IMR-90 (cell line): ENCODE data around the gene OOSP3. TPM values are rescaled to one million over a fixed set of nuclear protein-coding genes. Genes with fewer than 3 reads are reported as not detected.

Source experiments
- ATAC-seq: fragments of 200-7000 bp; cut with Tn5 transposase; 2 replicates; pipeline ENCODE4 v1.9.1; 2020; ENCODE audit warnings: low read depth, mild to moderate bottlenecking, moderate library complexity
- BruUV-seq: library from RNA; stranded (reverse); fragments of 400-500 nt; replicated peaks from 2 replicates; lab custom pipeline; 2021; lab: Mats Ljungman, UMichigan
- CTCF ChIA-PET: fragments of 300-600 bp; formaldehyde crosslinking; extraction: SDS; loops from one replicate; lab custom pipeline; 2021; ENCODE audit warnings: antibody characterized with exemption; lab: Yijun Ruan, JAX
- POLR2A ChIA-PET: fragments of 300-600 bp; sonication (Branson Sonifier 250); formaldehyde crosslinking; loops from one replicate; lab custom pipeline; 2022; ENCODE audit warnings: antibody characterized with exemption; ENCODE audit not compliant: unreplicated experiment; lab: Charles Lee
- DNase-seq: peaks from one replicate; pipeline ENCODE4 v3.0.0; 2013
- H2AFZ ChIP-seq: replicated peaks from 2 replicates; pipeline ENCODE3; 2013; ENCODE audit warnings: low read length, mild to moderate bottlenecking; ENCODE audit not compliant: poor library complexity
- H2AK5ac ChIP-seq: 2 replicates; pipeline ENCODE4 v1.6.1; 2013; ENCODE audit warnings: low read depth, low read length, inconsistent platforms
- H2AK9ac ChIP-seq: replicated peaks from 2 replicates; pipeline ENCODE3; 2013; ENCODE audit warnings: mild to moderate bottlenecking, low read depth, low read length, moderate library complexity; ENCODE audit not compliant: poor library complexity
- H2BK120ac ChIP-seq: 2 replicates; pipeline ENCODE4 v1.6.1; 2013; ENCODE audit warnings: low read depth, low read length, inconsistent platforms
- H2BK15ac ChIP-seq: 3 replicates; pipeline ENCODE4 v1.6.1; 2013; ENCODE audit warnings: low read depth, low read length, inconsistent platforms
- H2BK20ac ChIP-seq: 2 replicates; pipeline ENCODE4 v1.6.1; 2013; ENCODE audit warnings: low read depth, mild to moderate bottlenecking, inconsistent platforms, low read length, moderate library complexity
- H2BK5ac ChIP-seq: 2 replicates; pipeline ENCODE4 v1.6.1; 2013; ENCODE audit warnings: mild to moderate bottlenecking, low read depth, low read length, inconsistent platforms; ENCODE audit not compliant: poor library complexity, severe bottlenecking
- H3K14ac ChIP-seq: replicated peaks from 2 replicates; pipeline ENCODE4 v1.6.1; 2013; ENCODE audit warnings: low read depth, low read length, inconsistent platforms
- H3K18ac ChIP-seq: 2 replicates; pipeline ENCODE4 v1.6.1; 2013; ENCODE audit warnings: low read depth, low read length, control low read depth
- H3K23ac ChIP-seq: 2 replicates; pipeline ENCODE4 v1.6.1; 2013; ENCODE audit warnings: low read depth, low read length, inconsistent platforms
- H3K27ac ChIP-seq: 2 replicates; pipeline ENCODE4 v1.5.1; 2013; ENCODE audit warnings: mild to moderate bottlenecking, control low read depth, low read length; ENCODE audit not compliant: insufficient read depth
- H3K27me3 ChIP-seq: 2 replicates; pipeline ENCODE4 v1.6.1; 2013; ENCODE audit warnings: low read length; ENCODE audit not compliant: control insufficient read depth, insufficient read depth
- H3K36me3 ChIP-seq: 2 replicates; pipeline ENCODE4 v1.6.1; 2013; ENCODE audit warnings: low read length, mixed read lengths; ENCODE audit not compliant: control insufficient read depth, insufficient read depth
- H3K4ac ChIP-seq: 2 replicates; pipeline ENCODE4 v1.6.1; 2013; ENCODE audit warnings: low read depth, low read length, inconsistent platforms
- H3K4me1 ChIP-seq: 2 replicates; pipeline ENCODE4 v1.6.1; 2013; ENCODE audit warnings: low read length, mixed read lengths; ENCODE audit not compliant: control insufficient read depth, insufficient read depth
- H3K4me2 ChIP-seq: 2 replicates; pipeline ENCODE4 v1.6.1; 2013; ENCODE audit warnings: low read depth, mild to moderate bottlenecking, control low read depth, low read length, moderate library complexity
- H3K4me3 ChIP-seq: 2 replicates; pipeline ENCODE4 v1.5.1; 2013; ENCODE audit warnings: low read depth, mild to moderate bottlenecking, control low read depth, low read length, moderate library complexity; ENCODE audit not compliant: insufficient read depth
- H3K56ac ChIP-seq: 2 replicates; pipeline ENCODE4 v1.6.1; 2013; ENCODE audit warnings: low read length, inconsistent platforms; ENCODE audit not compliant: insufficient read depth; ENCODE audit errors: extremely low read depth
- H3K79me1 ChIP-seq, 2 experiments: 2 replicates each; pipeline ENCODE4 v1.6.1; 2013; ENCODE audit warnings: low read length in 2 of 2, inconsistent platforms in 1 of 2, low read depth in 1 of 2
- H3K9ac ChIP-seq: 2 replicates; pipeline ENCODE4 v1.6.1; 2013; ENCODE audit warnings: low read depth, low read length, control low read depth
- H3K9me1 ChIP-seq: 2 replicates; pipeline ENCODE4 v1.6.1; 2013; ENCODE audit warnings: low read length, inconsistent platforms; ENCODE audit not compliant: insufficient read depth
- H3K9me3 ChIP-seq: 2 replicates; pipeline ENCODE4 v1.6.1; 2013; ENCODE audit warnings: low read length; ENCODE audit not compliant: control insufficient read depth, insufficient read depth
- H4K20me1 ChIP-seq: 2 replicates; pipeline ENCODE4 v1.6.1; 2013; ENCODE audit warnings: low read length, inconsistent platforms; ENCODE audit not compliant: insufficient read depth
- H4K5ac ChIP-seq: 2 replicates; pipeline ENCODE4 v1.6.1; 2013; ENCODE audit warnings: mild to moderate bottlenecking, low read depth, low read length, control low read depth
- H4K8ac ChIP-seq, 2 experiments: 2 replicates each; pipeline ENCODE4 v1.6.1; 2013; ENCODE audit warnings: low read depth in 2 of 2, low read length in 2 of 2, control low read depth in 1 of 2, inconsistent platforms in 1 of 2
- H4K91ac ChIP-seq: 2 replicates; pipeline ENCODE4 v1.6.1; 2013; ENCODE audit warnings: low read depth, low read length, inconsistent platforms; ENCODE audit not compliant: insufficient read depth
- CEBPB ChIP-seq: IDR thresholded peaks from 2 replicates; pipeline ENCODE4 v1.6.1; 2012; ENCODE audit warnings: low read depth, low read length, improper control_type of control experiment
- CHD1 ChIP-seq: IDR thresholded peaks from 2 replicates; pipeline ENCODE4 v1.6.1; 2012; ENCODE audit warnings: low read depth, low read length, improper control_type of control experiment
- FOS ChIP-seq: fragments of 150-350 bp; IDR thresholded peaks from 2 replicates; pipeline ENCODE4 v1.6.1; 2016; ENCODE audit warnings: low read depth, low read length
- MAFK ChIP-seq: IDR thresholded peaks from 2 replicates; pipeline ENCODE4 v1.6.1; 2012; ENCODE audit warnings: low read depth, low read length, improper control_type of control experiment
- RAD21 ChIP-seq: IDR thresholded peaks from 2 replicates; pipeline ENCODE4 v1.6.1; 2012; ENCODE audit warnings: low read length, improper control_type of control experiment
- RFX5 ChIP-seq: IDR thresholded peaks from 2 replicates; pipeline ENCODE4 v1.8.0; 2012; ENCODE audit warnings: low read depth, mild to moderate bottlenecking, low read length, moderate library complexity
- SMC3 ChIP-seq: fragments of 150-350 bp; IDR thresholded peaks from 2 replicates; pipeline ENCODE4 v1.6.1; 2016; ENCODE audit warnings: low read depth, mild to moderate bottlenecking, antibody characterized with exemption, low read length, moderate library complexity
- WGBS, 2 experiments: methylation state at CpG; one replicate each; pipeline versions ENCODE4 v1.1.5 to v1.1.7; 2013; ENCODE audit warnings: missing lambda C conversion rate in 2 of 2; ENCODE audit not compliant: insufficient read length in 1 of 2; ENCODE audit errors: extremely low coverage in 2 of 2; 5-methylcytosine and 5-hydroxymethylcytosine counted together
- dilution Hi-C: fragments of 300-500 bp; cut with HindIII; formaldehyde crosslinking; loops from one replicate; pipeline ENCODE4 v1.14.3; 2018; ENCODE audit warnings: low sequenced_read_pairs; ENCODE audit not compliant: unreplicated experiment
- in situ Hi-C: fragments of 300-500 bp; cut with MboI; formaldehyde crosslinking; loops from 3 replicates; pipeline ENCODE4 v1.14.3; 2019; ENCODE audit warnings: low sequenced_read_pairs, inconsistent platforms, mixed read lengths
- intact Hi-C: fragments of 100-400 bp; cut with micrococcal nuclease; formaldehyde crosslinking; loops from 2 replicates; pipeline ENCODE4 v1.10.0; 2022
- polyA plus RNA-seq, 3 experiments: library from polyadenylated mRNA; depleted of rRNA; stranded (reverse); fragments of >200 nt; gene quantifications; 2 replicates each; pipeline ENCODE4 v1.2.3, GENCODE V29; 2012; ENCODE audit warnings: low replicate concordance in 1 of 3
- total RNA-seq: library from RNA; depleted of rRNA; stranded (reverse); fragments of >200 nt; gene quantifications from 2 replicates; pipeline ENCODE4 v1.2.3, GENCODE V29; 2012
- TF ChIP-seq, protein P1 (sequence below): conservative IDR thresholded peaks from 2 replicates; pipeline ENCODE4 v1.5.1; 2012; ENCODE audit warnings: mild to moderate bottlenecking, low read depth, low read length, improper control_type of control experiment
- TF ChIP-seq, protein P2 (sequence below): fragments of 150-350 bp; IDR thresholded peaks from 2 replicates; pipeline ENCODE4 v1.6.1; 2017; ENCODE audit warnings: mild to moderate bottlenecking, antibody characterized with exemption, low read length, low read depth

The OOSP3 gene
- total and polyA plus RNA-seq, 2 of the 4 experiments (the other 2 are of a cell fraction), result not detected

- in situ Hi-C loops, result no loop called here
- TF ChIP-seq, protein P1, sequence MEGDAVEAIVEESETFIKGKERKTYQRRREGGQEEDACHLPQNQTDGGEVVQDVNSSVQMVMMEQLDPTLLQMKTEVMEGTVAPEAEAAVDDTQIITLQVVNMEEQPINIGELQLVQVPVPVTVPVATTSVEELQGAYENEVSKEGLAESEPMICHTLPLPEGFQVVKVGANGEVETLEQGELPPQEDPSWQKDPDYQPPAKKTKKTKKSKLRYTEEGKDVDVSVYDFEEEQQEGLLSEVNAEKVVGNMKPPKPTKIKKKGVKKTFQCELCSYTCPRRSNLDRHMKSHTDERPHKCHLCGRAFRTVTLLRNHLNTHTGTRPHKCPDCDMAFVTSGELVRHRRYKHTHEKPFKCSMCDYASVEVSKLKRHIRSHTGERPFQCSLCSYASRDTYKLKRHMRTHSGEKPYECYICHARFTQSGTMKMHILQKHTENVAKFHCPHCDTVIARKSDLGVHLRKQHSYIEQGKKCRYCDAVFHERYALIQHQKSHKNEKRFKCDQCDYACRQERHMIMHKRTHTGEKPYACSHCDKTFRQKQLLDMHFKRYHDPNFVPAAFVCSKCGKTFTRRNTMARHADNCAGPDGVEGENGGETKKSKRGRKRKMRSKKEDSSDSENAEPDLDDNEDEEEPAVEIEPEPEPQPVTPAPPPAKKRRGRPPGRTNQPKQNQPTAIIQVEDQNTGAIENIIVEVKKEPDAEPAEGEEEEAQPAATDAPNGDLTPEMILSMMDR, result peak; percentile 52
- TF ChIP-seq RAD21 (peak; percentile 47), FOS (no peak), SMC3 (peak; percentile 27; the same call in 1 of the 2 replicates), CEBPB (no peak), MAFK (no peak), RFX5 (no peak), CHD1 (no peak)
- TF ChIP-seq, protein P2, sequence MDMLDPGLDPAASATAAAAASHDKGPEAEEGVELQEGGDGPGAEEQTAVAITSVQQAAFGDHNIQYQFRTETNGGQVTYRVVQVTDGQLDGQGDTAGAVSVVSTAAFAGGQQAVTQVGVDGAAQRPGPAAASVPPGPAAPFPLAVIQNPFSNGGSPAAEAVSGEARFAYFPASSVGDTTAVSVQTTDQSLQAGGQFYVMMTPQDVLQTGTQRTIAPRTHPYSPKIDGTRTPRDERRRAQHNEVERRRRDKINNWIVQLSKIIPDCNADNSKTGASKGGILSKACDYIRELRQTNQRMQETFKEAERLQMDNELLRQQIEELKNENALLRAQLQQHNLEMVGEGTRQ, result no peak
- no peaks in the 10 kb centered on the region for H3K9me1 ChIP-seq
- POLR2A ChIA-PET, result no interaction called here
- H2BK15ac ChIP-seq, result no peak overlapping the region
- H3K4me1 ChIP-seq, result no peaks in the 10 kb centered on the region
- no peak overlapping the region for H3K27ac ChIP-seq
- no TSS peak for BruUV-seq
- H3K14ac ChIP-seq, result no peak overlapping the region
- H3K4me3 ChIP-seq, result no peak overlapping the region
- H3K9ac ChIP-seq, result no peak overlapping the region
- H4K91ac ChIP-seq, result no peak overlapping the region
- H3K56ac ChIP-seq, result no peak overlapping the region
- no peak overlapping the region for H3K4me2 ChIP-seq
- DNase-seq, result peak; percentile 7
- H3K36me3 ChIP-seq, result no peaks in the 10 kb centered on the region
- H3K4ac ChIP-seq, result no peak overlapping the region
- WGBS, 2 experiments, result no CpG with 5 or more reads among the region's 3 CpGs
- intact Hi-C loops, result loop anchor here (1.0 kb wide), 1 partner anchor 96 kb away; no protein-coding TSS in a partner anchor
- H2BK20ac ChIP-seq, result no peak overlapping the region
- H2BK120ac ChIP-seq, result no peak overlapping the region
- dilution Hi-C loops, result no loop called here
- H3K27me3 ChIP-seq, result no peaks in the 10 kb centered on the region
- CTCF ChIA-PET, result interaction anchor here (0.6 to 1.7 kb wide), 3 partner anchors 9 to 79 kb away, joined by 3 to 6 read pairs (median 5); no protein-coding TSS in a partner anchor
- H3K23ac ChIP-seq, result no peak overlapping the region
- H3K18ac ChIP-seq, result no peak overlapping the region
- no peak overlapping the region for H2BK5ac ChIP-seq
- H2AFZ ChIP-seq, result no peak overlapping the region
- ATAC-seq, result no peak
- H4K8ac ChIP-seq, result no peak overlapping the region
- H2AK9ac ChIP-seq, result no peak overlapping the region
- no peak overlapping the region for H4K5ac ChIP-seq
- peaks cover 4% of the 10 kb centered on the region for H3K9me3 ChIP-seq
- no peak overlapping the region for H2AK5ac ChIP-seq
- H3K79me1 ChIP-seq, result no peaks in the 10 kb centered on the region
- no peaks in the 10 kb centered on the region for H4K20me1 ChIP-seq
These were observed 40.5 kb downstream of the OOSP3 start for GRCh38 chr11:59918987-59919589.
